Liver (tissue), 9 donors: ENCODE data around the gene SMIM33. TPM values are rescaled to one million over a fixed set of nuclear protein-coding genes. Genes with fewer than 3 reads are reported as not detected.

Source experiments
- DNase-seq: peaks from one replicate; pipeline ENCODE4 v3.0.0-alpha.2; 2017; ENCODE audit warnings: low spot score
- H3K27ac ChIP-seq, 2 donors: one replicate each; pipeline ENCODE4 v1.7.0; 2013; ENCODE audit warnings: inconsistent platforms in 2 of 2, low read length in 2 of 2, control low read depth in 1 of 2, low read depth in 1 of 2, mild to moderate bottlenecking in 1 of 2
- H3K27me3 ChIP-seq, 4 donors: one replicate each; pipeline versions ENCODE4 v1.6.1 to v1.7.0; 2013; ENCODE audit warnings: low read length in 3 of 4, inconsistent platforms in 1 of 4, mild to moderate bottlenecking in 1 of 4, moderate library complexity in 1 of 4; ENCODE audit not compliant: control insufficient read depth in 4 of 4, insufficient read depth in 4 of 4
- H3K36me3 ChIP-seq, 4 donors: one replicate each; pipeline versions ENCODE4 v1.6.1 to v1.7.0; 2013; ENCODE audit warnings: low read length in 3 of 4, mild to moderate bottlenecking in 3 of 4, low read depth in 1 of 4, moderate library complexity in 1 of 4; ENCODE audit not compliant: control insufficient read depth in 4 of 4, insufficient read depth in 3 of 4
- H3K4me1 ChIP-seq, 4 donors: one replicate each; pipeline versions ENCODE4 v1.6.1 to v1.7.0; 2013; ENCODE audit warnings: low read length in 3 of 4, mild to moderate bottlenecking in 3 of 4, moderate library complexity in 1 of 4; ENCODE audit not compliant: control insufficient read depth in 4 of 4, insufficient read depth in 4 of 4
- H3K4me3 ChIP-seq, 3 donors: one replicate each; pipeline versions ENCODE4 v1.6.1 to v1.7.0; 2013; ENCODE audit warnings: low read length in 3 of 3, control low read depth in 1 of 3, low read depth in 1 of 3, mild to moderate bottlenecking in 1 of 3
- H3K9ac ChIP-seq, 2 donors: one replicate each; pipeline ENCODE4 v1.7.0; 2013; ENCODE audit warnings: low read length in 2 of 2, mild to moderate bottlenecking in 2 of 2, moderate library complexity in 2 of 2, control low read depth in 1 of 2, low read depth in 1 of 2
- H3K9me3 ChIP-seq, 4 donors: one replicate each; pipeline versions ENCODE4 v1.6.1 to v1.7.0; 2013; ENCODE audit warnings: low read length in 3 of 4; ENCODE audit not compliant: control insufficient read depth in 4 of 4
- EGR1 ChIP-seq, 2 donors: IDR thresholded peaks; 2 replicates each; pipeline ENCODE4 v1.6.1; 2016 to 2018; ENCODE audit warnings: antibody characterized with exemption in 2 of 2, low read depth in 2 of 2
- FOXA1 ChIP-seq: IDR thresholded peaks from 2 replicates; pipeline ENCODE4 v1.6.1; 2016; ENCODE audit warnings: antibody characterized with exemption
- FOXA2 ChIP-seq: IDR thresholded peaks from 2 replicates; pipeline ENCODE4 v1.6.1; 2016; ENCODE audit warnings: antibody characterized with exemption
- GABPA ChIP-seq, 2 donors: IDR thresholded peaks in 1 of 2; conservative IDR thresholded peaks in 1 of 2; 2 replicates each; pipeline ENCODE4 v1.6.1; 2016; ENCODE audit warnings: antibody characterized with exemption in 2 of 2, mild to moderate bottlenecking in 1 of 2, moderate library complexity in 1 of 2
- HNF4A ChIP-seq, 2 donors: conservative IDR thresholded peaks; 2 replicates each; pipeline ENCODE4 v1.6.1; 2016; ENCODE audit warnings: antibody characterized with exemption in 2 of 2, mild to moderate bottlenecking in 2 of 2
- HNF4G ChIP-seq: IDR thresholded peaks from 2 replicates; pipeline ENCODE4 v1.6.1; 2016; ENCODE audit warnings: antibody characterized with exemption
- JUND ChIP-seq, 2 donors: IDR thresholded peaks; 2 replicates each; pipeline ENCODE4 v1.6.1; 2016; ENCODE audit warnings: antibody characterized with exemption in 2 of 2
- NR2F2 ChIP-seq: IDR thresholded peaks from 2 replicates; pipeline ENCODE4 v1.6.1; 2016; ENCODE audit warnings: antibody characterized with exemption
- RAD21 ChIP-seq, 2 donors: IDR thresholded peaks; 2 replicates each; pipeline ENCODE4 v1.6.1; 2016; ENCODE audit warnings: antibody characterized with exemption in 2 of 2, mild to moderate bottlenecking in 2 of 2
- RXRA ChIP-seq, 2 donors: IDR thresholded peaks; 2 replicates each; pipeline ENCODE4 v1.6.1; 2017 to 2018; ENCODE audit warnings: antibody characterized with exemption in 2 of 2, mild to moderate bottlenecking in 1 of 2
- SP1 ChIP-seq: IDR thresholded peaks from 2 replicates; pipeline ENCODE4 v1.6.1; 2018; ENCODE audit warnings: antibody characterized with exemption, mild to moderate bottlenecking
- TAF1 ChIP-seq: conservative IDR thresholded peaks from 2 replicates; pipeline ENCODE4 v1.6.1; 2016; ENCODE audit warnings: antibody characterized with exemption, mild to moderate bottlenecking
- YY1 ChIP-seq: IDR thresholded peaks from 2 replicates; pipeline ENCODE4 v1.6.1; 2016; ENCODE audit warnings: antibody characterized with exemption, mild to moderate bottlenecking
- WGBS: extraction: QIAGEN DNeasy Blood & Tissue Kit; methylation state at CpG from one replicate; pipeline ENCODE4 v1.1.7; 2013; 5-methylcytosine and 5-hydroxymethylcytosine counted together
- polyA plus RNA-seq, 2 donors: library from polyadenylated mRNA; stranded (reverse) in 1 of 2; unstranded in 1 of 2; fragments of 200-250 nt in 1 of 2; fragments of >200 nt in 1 of 2; fragmentation: Nextera tagmentation in 1 of 2; extraction: Ambion mirVana in 1 of 2; gene quantifications; one replicate each; pipeline versions ENCODE4 v1.2.1 to v1.2.3, GENCODE V29; 2013 to 2015
- total RNA-seq, 2 donors: library from RNA; depleted of rRNA; stranded (reverse); fragments of >200 nt; gene quantifications; one replicate each; pipeline ENCODE4 v1.2.3, GENCODE V29; 2014
- TF ChIP-seq, protein P1 (sequence below): IDR thresholded peaks from 2 replicates; pipeline ENCODE4 v1.6.1; 2016; ENCODE audit warnings: antibody characterized with exemption, mild to moderate bottlenecking
- TF ChIP-seq, protein P2 (sequence below): IDR thresholded peaks from 2 replicates; pipeline ENCODE4 v1.6.1; 2016; ENCODE audit warnings: antibody characterized with exemption
- TF ChIP-seq, protein P3 (sequence below): IDR thresholded peaks from 2 replicates; pipeline ENCODE4 v1.6.1; 2016; ENCODE audit warnings: antibody characterized with exemption
- TF ChIP-seq, protein P4 (sequence below): IDR thresholded peaks from 2 replicates; pipeline ENCODE4 v1.6.1; 2016; ENCODE audit warnings: antibody characterized with exemption
- TF ChIP-seq, protein P5 (sequence below): fragments of 150-350 bp; IDR thresholded peaks from 2 replicates; pipeline ENCODE4 v1.5.1; 2017; ENCODE audit warnings: improper control_type of control experiment, low read depth, low read length; ENCODE audit not compliant: missing input control
- donor health status: healthy.
- donor health status: healthy.
- donor health status: healthy.
- donor health status: healthy.
- donor health status: healthy.

Gene SMIM33
- total and polyA plus RNA-seq, 4 donors: 0.05 TPM; not detected in 3

DNA sequence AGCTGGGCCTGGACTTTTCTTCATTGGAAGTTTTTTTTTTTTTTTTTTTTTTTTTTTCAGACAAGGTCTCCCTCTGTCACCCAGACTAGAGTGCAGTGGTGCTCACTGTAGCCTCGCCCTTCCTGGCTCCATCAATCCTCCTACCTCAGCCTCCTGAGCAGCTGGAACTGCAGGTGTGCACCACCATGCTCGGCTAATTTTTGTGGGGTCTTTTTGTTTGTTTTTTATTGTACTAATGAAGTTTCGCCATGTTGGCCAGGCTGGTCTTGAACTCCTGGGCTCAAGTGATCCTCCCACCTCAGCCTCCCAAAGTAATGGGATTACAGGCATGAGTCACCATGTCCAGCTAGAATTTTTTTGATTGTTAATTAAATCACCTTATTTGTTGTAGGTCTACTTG, 35.1 kb upstream of the SMIM33 start (continued):
- TF ChIP-seq, protein P1, sequence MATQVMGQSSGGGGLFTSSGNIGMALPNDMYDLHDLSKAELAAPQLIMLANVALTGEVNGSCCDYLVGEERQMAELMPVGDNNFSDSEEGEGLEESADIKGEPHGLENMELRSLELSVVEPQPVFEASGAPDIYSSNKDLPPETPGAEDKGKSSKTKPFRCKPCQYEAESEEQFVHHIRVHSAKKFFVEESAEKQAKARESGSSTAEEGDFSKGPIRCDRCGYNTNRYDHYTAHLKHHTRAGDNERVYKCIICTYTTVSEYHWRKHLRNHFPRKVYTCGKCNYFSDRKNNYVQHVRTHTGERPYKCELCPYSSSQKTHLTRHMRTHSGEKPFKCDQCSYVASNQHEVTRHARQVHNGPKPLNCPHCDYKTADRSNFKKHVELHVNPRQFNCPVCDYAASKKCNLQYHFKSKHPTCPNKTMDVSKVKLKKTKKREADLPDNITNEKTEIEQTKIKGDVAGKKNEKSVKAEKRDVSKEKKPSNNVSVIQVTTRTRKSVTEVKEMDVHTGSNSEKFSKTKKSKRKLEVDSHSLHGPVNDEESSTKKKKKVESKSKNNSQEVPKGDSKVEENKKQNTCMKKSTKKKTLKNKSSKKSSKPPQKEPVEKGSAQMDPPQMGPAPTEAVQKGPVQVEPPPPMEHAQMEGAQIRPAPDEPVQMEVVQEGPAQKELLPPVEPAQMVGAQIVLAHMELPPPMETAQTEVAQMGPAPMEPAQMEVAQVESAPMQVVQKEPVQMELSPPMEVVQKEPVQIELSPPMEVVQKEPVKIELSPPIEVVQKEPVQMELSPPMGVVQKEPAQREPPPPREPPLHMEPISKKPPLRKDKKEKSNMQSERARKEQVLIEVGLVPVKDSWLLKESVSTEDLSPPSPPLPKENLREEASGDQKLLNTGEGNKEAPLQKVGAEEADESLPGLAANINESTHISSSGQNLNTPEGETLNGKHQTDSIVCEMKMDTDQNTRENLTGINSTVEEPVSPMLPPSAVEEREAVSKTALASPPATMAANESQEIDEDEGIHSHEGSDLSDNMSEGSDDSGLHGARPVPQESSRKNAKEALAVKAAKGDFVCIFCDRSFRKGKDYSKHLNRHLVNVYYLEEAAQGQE: no peak

DNA sequence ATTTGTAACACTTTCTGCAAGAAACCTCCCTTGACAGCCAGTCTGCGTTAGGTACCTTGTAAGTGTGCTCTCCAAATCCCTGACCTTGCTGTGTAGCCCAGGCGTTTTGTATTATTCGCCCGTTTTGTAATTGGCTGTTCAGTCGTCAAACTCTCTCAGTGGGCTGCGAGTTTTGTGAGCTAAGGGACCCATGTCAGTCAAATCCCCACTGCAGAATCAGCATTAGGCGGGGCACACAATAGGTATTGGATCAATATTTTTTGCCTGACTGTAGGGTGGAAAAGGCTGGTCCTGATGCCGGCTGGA, 32.1 kb upstream of the SMIM33 start:
- peak overlapping the region; percentile 72 to 90 (median 86) for H3K4me3 ChIP-seq
- WGBS: 38% methylated on average over 8 of the region's 8 CpGs
- H3K9me3 ChIP-seq: no peaks in the 10 kb centered on the region
- TF ChIP-seq HNF4G: no peak
- TF ChIP-seq JUND (IDR thresholded peaks at IDR 0.05): no peak
- TF ChIP-seq, protein P1: no peak
- no peak for TF ChIP-seq RXRA (IDR thresholded peaks at IDR 0.05)
- no peak for TF ChIP-seq RAD21 (IDR thresholded peaks at IDR 0.05)
- no peak for TF ChIP-seq SP1
- TF ChIP-seq, protein P2, sequence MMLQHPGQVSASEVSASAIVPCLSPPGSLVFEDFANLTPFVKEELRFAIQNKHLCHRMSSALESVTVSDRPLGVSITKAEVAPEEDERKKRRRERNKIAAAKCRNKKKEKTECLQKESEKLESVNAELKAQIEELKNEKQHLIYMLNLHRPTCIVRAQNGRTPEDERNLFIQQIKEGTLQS: no peak
- TF ChIP-seq, protein P3, sequence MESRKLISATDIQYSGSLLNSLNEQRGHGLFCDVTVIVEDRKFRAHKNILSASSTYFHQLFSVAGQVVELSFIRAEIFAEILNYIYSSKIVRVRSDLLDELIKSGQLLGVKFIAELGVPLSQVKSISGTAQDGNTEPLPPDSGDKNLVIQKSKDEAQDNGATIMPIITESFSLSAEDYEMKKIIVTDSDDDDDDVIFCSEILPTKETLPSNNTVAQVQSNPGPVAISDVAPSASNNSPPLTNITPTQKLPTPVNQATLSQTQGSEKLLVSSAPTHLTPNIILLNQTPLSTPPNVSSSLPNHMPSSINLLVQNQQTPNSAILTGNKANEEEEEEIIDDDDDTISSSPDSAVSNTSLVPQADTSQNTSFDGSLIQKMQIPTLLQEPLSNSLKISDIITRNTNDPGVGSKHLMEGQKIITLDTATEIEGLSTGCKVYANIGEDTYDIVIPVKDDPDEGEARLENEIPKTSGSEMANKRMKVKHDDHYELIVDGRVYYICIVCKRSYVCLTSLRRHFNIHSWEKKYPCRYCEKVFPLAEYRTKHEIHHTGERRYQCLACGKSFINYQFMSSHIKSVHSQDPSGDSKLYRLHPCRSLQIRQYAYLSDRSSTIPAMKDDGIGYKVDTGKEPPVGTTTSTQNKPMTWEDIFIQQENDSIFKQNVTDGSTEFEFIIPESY: no peak
- no peak for TF ChIP-seq FOXA1
- no peak for TF ChIP-seq HNF4A (conservative IDR thresholded peaks at IDR 0.05)
- no peak for TF ChIP-seq NR2F2
- TF ChIP-seq, protein P4, sequence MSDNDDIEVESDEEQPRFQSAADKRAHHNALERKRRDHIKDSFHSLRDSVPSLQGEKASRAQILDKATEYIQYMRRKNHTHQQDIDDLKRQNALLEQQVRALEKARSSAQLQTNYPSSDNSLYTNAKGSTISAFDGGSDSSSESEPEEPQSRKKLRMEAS: no peak
- no peak for TF ChIP-seq EGR1 (IDR thresholded peaks at IDR 0.05; ENCODE audit: low read depth in 2 of 2)
- no peak for TF ChIP-seq GABPA (IDR thresholded peaks at IDR 0.05 in 1 of 2, conservative IDR thresholded peaks at IDR 0.05 in 1 of 2)
- no peak for TF ChIP-seq YY1
- TF ChIP-seq TAF1: no peak
- TF ChIP-seq, protein P5, sequence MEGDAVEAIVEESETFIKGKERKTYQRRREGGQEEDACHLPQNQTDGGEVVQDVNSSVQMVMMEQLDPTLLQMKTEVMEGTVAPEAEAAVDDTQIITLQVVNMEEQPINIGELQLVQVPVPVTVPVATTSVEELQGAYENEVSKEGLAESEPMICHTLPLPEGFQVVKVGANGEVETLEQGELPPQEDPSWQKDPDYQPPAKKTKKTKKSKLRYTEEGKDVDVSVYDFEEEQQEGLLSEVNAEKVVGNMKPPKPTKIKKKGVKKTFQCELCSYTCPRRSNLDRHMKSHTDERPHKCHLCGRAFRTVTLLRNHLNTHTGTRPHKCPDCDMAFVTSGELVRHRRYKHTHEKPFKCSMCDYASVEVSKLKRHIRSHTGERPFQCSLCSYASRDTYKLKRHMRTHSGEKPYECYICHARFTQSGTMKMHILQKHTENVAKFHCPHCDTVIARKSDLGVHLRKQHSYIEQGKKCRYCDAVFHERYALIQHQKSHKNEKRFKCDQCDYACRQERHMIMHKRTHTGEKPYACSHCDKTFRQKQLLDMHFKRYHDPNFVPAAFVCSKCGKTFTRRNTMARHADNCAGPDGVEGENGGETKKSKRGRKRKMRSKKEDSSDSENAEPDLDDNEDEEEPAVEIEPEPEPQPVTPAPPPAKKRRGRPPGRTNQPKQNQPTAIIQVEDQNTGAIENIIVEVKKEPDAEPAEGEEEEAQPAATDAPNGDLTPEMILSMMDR: no peak
- TF ChIP-seq FOXA2: no peak
- H3K27me3 ChIP-seq: no peaks in the 10 kb centered on the region
- peaks cover 0 to 11% (median 2%) of the 10 kb centered on the region in 4 donors for H3K4me1 ChIP-seq
- H3K27ac ChIP-seq: no peak overlapping the region
- no peaks in the 10 kb centered on the region for H3K36me3 ChIP-seq
- DNase-seq: no peak
- H3K9ac ChIP-seq: no peak overlapping the region
